Prostate gland (tissue), 2 donors: ENCODE measurements around the gene DHX36. TPM values are rescaled to one million over a fixed set of nuclear protein-coding genes. Genes with fewer than 3 reads are reported as not detected.

Experiments
- DNase-seq: peaks from one replicate; pipeline ENCODE4 v3.0.0-alpha.2; 2019; ENCODE audit warnings: low spot score
- H3K27ac ChIP-seq, 2 donors: fragments of 200-600 bp; sonication (generic); 2 replicates each; pipeline ENCODE4 v1.5.1; 2017 to 2019
- H3K27me3 ChIP-seq: fragments of 200-600 bp; sonication (generic); replicated peaks from 2 replicates; pipeline ENCODE4 v1.5.1; 2019; ENCODE audit not compliant: insufficient read depth
- H3K36me3 ChIP-seq, 2 donors: fragments of 200-600 bp; sonication (generic); 1 replicate in 1 of 2; 2 replicates in 1 of 2; pipeline versions ENCODE4 v1.5.1 to v1.8.1; 2017 to 2019
- H3K4me1 ChIP-seq: fragments of 200-600 bp; sonication (generic); replicated peaks from 2 replicates; pipeline ENCODE4 v1.5.1; 2019
- H3K4me3 ChIP-seq, 2 donors: fragments of 200-600 bp; sonication (generic); 2 replicates each; pipeline ENCODE4 v1.5.1; 2017 to 2019
- H3K9me3 ChIP-seq: fragments of 200-600 bp; sonication (generic); 2 replicates; pipeline ENCODE4 v1.5.1; 2017
- POLR2A ChIP-seq: fragments of 450-650 bp; IDR thresholded peaks from one replicate; pipeline ENCODE4 v1.6.1; 2016; ENCODE audit warnings: antibody characterized with exemption, mild to moderate bottlenecking
- POLR2AphosphoS5 ChIP-seq: sonication (generic); formaldehyde crosslinking; IDR thresholded peaks from one replicate; pipeline ENCODE4 v1.6.1; 2017; ENCODE audit warnings: antibody characterized with exemption
- WGBS: methylation state at CpG from one replicate; pipeline ENCODE4 v1.1.5; 2018; 5-methylcytosine and 5-hydroxymethylcytosine counted together
- intact Hi-C: fragments of 100-400 bp; cut with DNase I; formaldehyde crosslinking; loops from one replicate; pipeline ENCODE4 v1.14.2; 2022
- total RNA-seq, 2 donors: library from RNA; depleted of rRNA; stranded (reverse); fragments of >200 nt; gene quantifications; one replicate each; pipeline ENCODE4 v1.1.0, GENCODE V29; 2016
- TF ChIP-seq, protein P1 (sequence below), 4 experiments: fragments of 200-600 bp in 2 of 4; fragments of 450-650 bp in 2 of 4; sonication (generic) in 2 of 4; IDR thresholded peaks; 1 replicate in 3 of 4; 2 replicates in 1 of 4; pipeline ENCODE4 v1.5.1; 2016 to 2019; ENCODE audit warnings: antibody characterized with exemption in 4 of 4, mild to moderate bottlenecking in 2 of 4, moderate library complexity in 2 of 4

Gene DHX36
- total RNA-seq, 2 donors from 2014 or later, result 32.4 to 74.0 TPM

GRCh38 chr3:154247806-154248415, 76.4 kb downstream of the DHX36 start:
- TF ChIP-seq, protein P1, sequence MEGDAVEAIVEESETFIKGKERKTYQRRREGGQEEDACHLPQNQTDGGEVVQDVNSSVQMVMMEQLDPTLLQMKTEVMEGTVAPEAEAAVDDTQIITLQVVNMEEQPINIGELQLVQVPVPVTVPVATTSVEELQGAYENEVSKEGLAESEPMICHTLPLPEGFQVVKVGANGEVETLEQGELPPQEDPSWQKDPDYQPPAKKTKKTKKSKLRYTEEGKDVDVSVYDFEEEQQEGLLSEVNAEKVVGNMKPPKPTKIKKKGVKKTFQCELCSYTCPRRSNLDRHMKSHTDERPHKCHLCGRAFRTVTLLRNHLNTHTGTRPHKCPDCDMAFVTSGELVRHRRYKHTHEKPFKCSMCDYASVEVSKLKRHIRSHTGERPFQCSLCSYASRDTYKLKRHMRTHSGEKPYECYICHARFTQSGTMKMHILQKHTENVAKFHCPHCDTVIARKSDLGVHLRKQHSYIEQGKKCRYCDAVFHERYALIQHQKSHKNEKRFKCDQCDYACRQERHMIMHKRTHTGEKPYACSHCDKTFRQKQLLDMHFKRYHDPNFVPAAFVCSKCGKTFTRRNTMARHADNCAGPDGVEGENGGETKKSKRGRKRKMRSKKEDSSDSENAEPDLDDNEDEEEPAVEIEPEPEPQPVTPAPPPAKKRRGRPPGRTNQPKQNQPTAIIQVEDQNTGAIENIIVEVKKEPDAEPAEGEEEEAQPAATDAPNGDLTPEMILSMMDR (IDR thresholded peaks at IDR 0.05), result no peak
- TF ChIP-seq POLR2AphosphoS5 (no peak), POLR2A (no peak)
- no peaks in the 10 kb centered on the region for H3K36me3 ChIP-seq
- H3K4me1 ChIP-seq, result no peaks in the 10 kb centered on the region
- H3K27ac ChIP-seq, result no peak overlapping the region
- H3K4me3 ChIP-seq, result no peak overlapping the region
- intact Hi-C loops, result no loop called here
- no peaks in the 10 kb centered on the region for H3K9me3 ChIP-seq
- WGBS, result 65% methylated on average over 2 of the region's 2 CpGs
- H3K27me3 ChIP-seq, result no peaks in the 10 kb centered on the region
- no peak for DNase-seq

GRCh38 chr3:154244644-154245043, 79.6 kb downstream of the DHX36 start:
- intact Hi-C loops, result no loop called here
- WGBS, result 79% methylated on average over 2 of the region's 2 CpGs
- H3K4me3 ChIP-seq, result no peak overlapping the region

DNA sequence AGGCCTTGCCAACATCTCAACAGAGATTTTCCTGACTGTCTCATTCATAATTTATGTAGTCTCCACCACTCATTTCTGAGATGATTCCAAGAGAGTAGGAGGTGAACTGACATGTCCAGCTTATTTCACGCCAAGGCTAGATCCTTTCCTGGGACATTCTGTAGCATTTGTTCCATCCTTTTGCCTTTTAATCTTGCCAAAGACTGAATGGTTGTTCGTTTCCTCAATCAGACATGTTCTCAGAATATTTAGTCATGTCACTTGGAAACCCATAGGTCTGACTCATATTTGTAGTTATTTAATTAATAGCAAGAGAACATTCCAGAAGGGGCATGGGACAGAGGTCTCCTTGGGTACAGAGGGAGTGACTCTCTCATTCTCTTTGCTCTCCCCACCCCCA, 80.9 kb downstream of the DHX36 start:
- intact Hi-C loops, result no loop called here
- TF ChIP-seq, protein P1 (IDR thresholded peaks at IDR 0.05), result no peak
- TF ChIP-seq POLR2AphosphoS5, result peak; percentile 40
- Histone ChIP-seq H3K9me3 (no peaks in the 10 kb centered on the region), H3K4me3 (no peak overlapping the region), H3K4me1 (no peaks in the 10 kb centered on the region), H3K27ac (peak overlapping the region; percentile 3 to 10), H3K27me3 (no peaks in the 10 kb centered on the region), H3K36me3 (no peaks in the 10 kb centered on the region)
- DNase-seq, result no peak
- WGBS, result 17% methylated on average over 2 of the region's 2 CpGs

More at GRCh38 chr3:154244644-154245043, 79.6 kb downstream of the DHX36 start:
- Histone ChIP-seq H3K4me1 (no peaks in the 10 kb centered on the region), H3K27ac (no peak overlapping the region), H3K27me3 (no peaks in the 10 kb centered on the region), H3K36me3 (no peaks in the 10 kb centered on the region), H3K9me3 (no peaks in the 10 kb centered on the region)
- TF ChIP-seq, protein P1 (IDR thresholded peaks at IDR 0.05), result no peak
- no peak for TF ChIP-seq POLR2AphosphoS5
- no peak for TF ChIP-seq POLR2A
- no peak for DNase-seq

GRCh38 chr3:154242766-154243165, 81.5 kb downstream of the DHX36 start:
- Histone ChIP-seq H3K27me3 (no peaks in the 10 kb centered on the region), H3K4me1 (no peaks in the 10 kb centered on the region), H3K36me3 (no peaks in the 10 kb centered on the region), H3K27ac (peak overlapping the region; percentile 3 to 10), H3K9me3 (no peaks in the 10 kb centered on the region), H3K4me3 (no peak overlapping the region)
- WGBS, result 92% methylated on average over 4 of the region's 4 CpGs
- DNase-seq, result no peak
- TF ChIP-seq, protein P1 (IDR thresholded peaks at IDR 0.05), result no peak
- TF ChIP-seq POLR2A (no peak), POLR2AphosphoS5 (no peak)
- intact Hi-C loops, result no loop called here

- no peaks in the 10 kb centered on the region for H3K27me3 ChIP-seq
- intact Hi-C loops, result no loop called here
- no peak overlapping the region for H3K27ac ChIP-seq
- no peak for TF ChIP-seq POLR2A
- TF ChIP-seq POLR2AphosphoS5, result no peak
- TF ChIP-seq, protein P1 (IDR thresholded peaks at IDR 0.05), result no peak
- no peak overlapping the region for H3K4me3 ChIP-seq
- 93% methylated on average over 5 of the region's 5 CpGs for WGBS
- H3K36me3 ChIP-seq, result no peaks in the 10 kb centered on the region
- H3K9me3 ChIP-seq, result no peaks in the 10 kb centered on the region
- H3K4me1 ChIP-seq, result no peaks in the 10 kb centered on the region
- no peak for DNase-seq
These were observed 82.8 kb downstream of the DHX36 start for GRCh38 chr3:154241496-154241895.
